GM23248 (cell line): ENCODE measurements around the gene RNF39. TPM values are rescaled to one million over a fixed set of nuclear protein-coding genes. Genes with fewer than 3 reads are reported as not detected.

ENCODE experiments used
- DNase-seq: peaks from one replicate; pipeline ENCODE4 v3.0.0-alpha.2; 2015
- H2AFZ ChIP-seq: fragments of 200-600 bp; sonication (generic); 2 replicates; pipeline ENCODE4 v1.6.1; 2016; ENCODE audit warnings: antibody characterized with exemption
- H3F3A ChIP-seq: fragments of 200-600 bp; sonication (generic); 2 replicates; pipeline ENCODE4 v1.6.1; 2016; ENCODE audit warnings: mild to moderate bottlenecking, antibody characterized with exemption, mixed run types; ENCODE audit not compliant: insufficient read depth
- H3K27ac ChIP-seq: fragments of 200-600 bp; sonication (generic); 2 replicates; pipeline ENCODE4 v1.5.1; 2016; ENCODE audit warnings: mild to moderate bottlenecking
- H3K27me3 ChIP-seq: fragments of 200-600 bp; sonication (generic); replicated peaks from 2 replicates; pipeline ENCODE4 v1.6.1; 2016; ENCODE audit warnings: mild to moderate bottlenecking; ENCODE audit not compliant: insufficient read depth
- H3K36me3 ChIP-seq: fragments of 200-600 bp; sonication (generic); 2 replicates; pipeline ENCODE4 v1.6.1; 2016; ENCODE audit warnings: low read depth, mild to moderate bottlenecking
- H3K4me1 ChIP-seq: fragments of 200-600 bp; sonication (generic); 2 replicates; pipeline ENCODE4 v1.6.1; 2016; ENCODE audit warnings: mild to moderate bottlenecking; ENCODE audit not compliant: insufficient read depth
- H3K4me2 ChIP-seq: fragments of 200-600 bp; sonication (generic); one replicate; pipeline ENCODE4 v1.6.1; 2016; ENCODE audit warnings: mild to moderate bottlenecking; ENCODE audit not compliant: unreplicated experiment
- H3K4me3 ChIP-seq: fragments of 200-600 bp; sonication (generic); 2 replicates; pipeline ENCODE4 v1.5.1; 2016; ENCODE audit warnings: mild to moderate bottlenecking
- H3K79me2 ChIP-seq: fragments of 200-600 bp; sonication (generic); 2 replicates; pipeline ENCODE4 v1.6.1; 2016; ENCODE audit warnings: mild to moderate bottlenecking; ENCODE audit not compliant: insufficient read depth
- H3K9ac ChIP-seq: fragments of 200-600 bp; sonication (generic); 2 replicates; pipeline ENCODE4 v1.6.1; 2016; ENCODE audit warnings: mild to moderate bottlenecking
- H3K9me2 ChIP-seq: fragments of 200-600 bp; sonication (generic); 2 replicates; pipeline ENCODE4 v1.6.1; 2016; ENCODE audit warnings: mixed run types, mild to moderate bottlenecking, moderate library complexity; ENCODE audit not compliant: insufficient read depth
- H3K9me3 ChIP-seq: fragments of 200-600 bp; sonication (generic); one replicate; pipeline ENCODE4 v1.6.1; 2017; ENCODE audit warnings: low read depth
- H4K20me1 ChIP-seq: fragments of 200-600 bp; sonication (generic); 2 replicates; pipeline ENCODE4 v1.6.0; 2016; ENCODE audit not compliant: insufficient read depth
- EZH2 ChIP-seq: fragments of 200-600 bp; sonication (generic); IDR thresholded peaks from 2 replicates; pipeline ENCODE4 v1.6.1; 2018; ENCODE audit warnings: antibody characterized with exemption, mild to moderate bottlenecking; ENCODE audit not compliant: insufficient read depth, poor library complexity, severe bottlenecking
- EZH2phosphoT487 ChIP-seq: fragments of 200-600 bp; sonication (generic); IDR thresholded peaks from 2 replicates; pipeline ENCODE4 v1.6.1; 2018; ENCODE audit warnings: antibody characterized with exemption, moderate library complexity, mild to moderate bottlenecking, low read depth; ENCODE audit not compliant: insufficient read depth
- WGBS, 2 experiments: methylation state at CpG; one replicate each; pipeline ENCODE4 v1.1.6; 2015 to 2017; ENCODE audit warnings: low lambda C conversion rate in 2 of 2, low coverage in 1 of 2; ENCODE audit errors: missing lambda C conversion rate in 2 of 2; 5-methylcytosine and 5-hydroxymethylcytosine counted together
- in situ Hi-C: fragments of 300-500 bp; cut with MboI; formaldehyde crosslinking; loops from 2 replicates; pipeline ENCODE4 v1.15.0; 2020
- polyA plus RNA-seq: library from polyadenylated mRNA; unstranded; fragments of >200 nt; fragmentation: Nextera tagmentation; extraction: Ambion mirVana; gene quantifications from 2 replicates; pipeline ENCODE4 v1.2.1, GENCODE V29; 2016
- total RNA-seq: library from RNA; depleted of rRNA; stranded (reverse); fragments of >200 nt; shearing (Covaris generic); gene quantifications from 2 replicates; pipeline ENCODE4 v1.2.3, GENCODE V29; 2014

Gene RNF39
- total and polyA plus RNA-seq, 2 experiments from 2014 or later = 0.21 TPM; not detected in 1

DNA sequence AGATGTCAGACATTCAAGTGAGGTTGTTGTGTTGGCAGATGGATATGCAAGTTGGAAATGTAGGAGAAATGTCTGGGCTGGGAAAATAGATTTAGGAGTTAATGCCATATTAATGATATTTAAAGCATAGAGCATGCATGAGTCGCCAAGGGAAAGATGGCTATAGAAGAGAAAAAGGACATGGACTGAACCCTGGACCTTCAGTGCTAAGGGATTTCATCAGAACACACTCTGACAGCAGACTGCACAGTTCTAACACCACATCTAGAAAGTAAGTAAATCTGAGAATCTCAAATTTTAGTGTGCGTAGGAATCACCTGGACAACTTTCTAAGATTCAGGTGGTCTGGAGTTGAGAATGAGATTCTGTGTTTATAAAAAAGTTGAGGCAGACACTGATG is 31.8 kb downstream of the RNF39 start:
- Histone ChIP-seq H3K4me2 (no peak overlapping the region), H4K20me1 (no peaks in the 10 kb centered on the region), H3K4me3 (no peak overlapping the region), H3K79me2 (no peaks in the 10 kb centered on the region), H3K27ac (no peak overlapping the region), H3F3A (peaks cover 16% of the 10 kb centered on the region), H3K4me1 (peaks cover 15% of the 10 kb centered on the region), H3K36me3 (no peaks in the 10 kb centered on the region), H3K27me3 (no peaks in the 10 kb centered on the region), H2AFZ (no peak overlapping the region), H3K9ac (0 out of 2 replicates have a peak overlapping the region, but pooled peaks have one; percentile 27), H3K9me3 (no peaks in the 10 kb centered on the region), H3K9me2 (no peaks in the 10 kb centered on the region)
- 95 to 96% methylated on average over 2 of the region's 2 CpGs for WGBS, 2 experiments
- no peak for DNase-seq
- in situ Hi-C loops = no loop called here
- TF ChIP-seq EZH2phosphoT487 = no peak
- no peak for TF ChIP-seq EZH2

DNA sequence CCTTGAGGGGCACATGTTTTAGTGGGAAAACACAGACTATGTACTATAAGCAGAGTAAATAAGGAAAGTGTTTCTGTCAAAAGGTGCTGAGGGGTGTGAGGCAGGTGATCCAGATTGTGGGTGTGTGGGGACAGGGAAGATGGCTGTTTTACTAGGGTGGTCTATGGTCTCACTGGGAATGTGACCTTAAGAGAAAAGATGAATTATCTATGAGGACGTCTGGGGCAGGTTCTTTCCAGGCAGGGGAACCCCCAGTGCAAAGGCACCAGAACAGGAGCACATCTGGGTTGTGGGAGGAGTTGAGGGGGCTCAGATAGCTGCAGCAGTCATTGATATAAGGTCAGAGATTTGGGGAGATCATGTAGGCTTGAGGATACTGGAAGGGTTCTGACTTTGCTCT is 32.7 kb downstream of the RNF39 start:
- Histone ChIP-seq H3K4me1 (peaks cover 15% of the 10 kb centered on the region), H3K9me2 (no peaks in the 10 kb centered on the region), H3K9me3 (no peaks in the 10 kb centered on the region), H3F3A (peaks cover 16% of the 10 kb centered on the region), H3K79me2 (no peaks in the 10 kb centered on the region), H3K36me3 (no peaks in the 10 kb centered on the region), H3K27me3 (no peaks in the 10 kb centered on the region), H3K4me2 (no peak overlapping the region), H3K4me3 (no peak overlapping the region), H3K9ac (no peak overlapping the region), H4K20me1 (no peaks in the 10 kb centered on the region), H3K27ac (no peak overlapping the region), H2AFZ (no peak overlapping the region)
- TF ChIP-seq EZH2phosphoT487 (no peak), EZH2 (no peak)
- DNase-seq = no peak
- in situ Hi-C loops = no loop called here
- WGBS, 2 experiments = 11 to 15% methylated on average over 1 of the region's 1 CpG

DNA sequence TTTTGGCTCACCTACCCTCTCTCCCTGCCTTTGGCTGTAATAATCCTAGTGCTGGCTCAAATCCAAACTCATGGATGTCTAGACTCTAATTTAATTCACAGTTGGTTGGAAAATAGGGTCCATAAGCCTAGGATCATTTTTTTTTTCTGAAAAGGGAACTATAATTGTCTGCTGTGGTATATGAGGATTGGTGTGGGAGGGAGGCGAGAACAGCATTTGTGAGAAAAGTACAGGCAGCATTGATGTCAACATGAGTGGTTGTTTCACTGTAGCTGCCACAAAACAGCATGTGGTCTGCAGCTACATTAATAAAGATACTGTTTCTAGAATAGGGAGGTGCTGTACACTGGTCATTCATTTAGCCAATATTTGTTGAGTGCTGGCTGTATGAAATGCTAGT is 33.1 kb downstream of the RNF39 start:
- Histone ChIP-seq H3K9me2 (no peaks in the 10 kb centered on the region), H3F3A (peaks cover 16% of the 10 kb centered on the region), H3K27ac (no peak overlapping the region), H4K20me1 (no peaks in the 10 kb centered on the region), H3K27me3 (no peaks in the 10 kb centered on the region), H3K9me3 (no peaks in the 10 kb centered on the region), H2AFZ (no peak overlapping the region), H3K36me3 (no peaks in the 10 kb centered on the region), H3K4me1 (peaks cover 15% of the 10 kb centered on the region), H3K9ac (no peak overlapping the region), H3K4me2 (no peak overlapping the region), H3K4me3 (no peak overlapping the region), H3K79me2 (no peaks in the 10 kb centered on the region)
- in situ Hi-C loops = no loop called here
- no peak for DNase-seq
- TF ChIP-seq EZH2phosphoT487 = no peak
- no peak for TF ChIP-seq EZH2
- 100% methylated on average over 1 of the region's 1 CpG for WGBS, 2 experiments

DNA sequence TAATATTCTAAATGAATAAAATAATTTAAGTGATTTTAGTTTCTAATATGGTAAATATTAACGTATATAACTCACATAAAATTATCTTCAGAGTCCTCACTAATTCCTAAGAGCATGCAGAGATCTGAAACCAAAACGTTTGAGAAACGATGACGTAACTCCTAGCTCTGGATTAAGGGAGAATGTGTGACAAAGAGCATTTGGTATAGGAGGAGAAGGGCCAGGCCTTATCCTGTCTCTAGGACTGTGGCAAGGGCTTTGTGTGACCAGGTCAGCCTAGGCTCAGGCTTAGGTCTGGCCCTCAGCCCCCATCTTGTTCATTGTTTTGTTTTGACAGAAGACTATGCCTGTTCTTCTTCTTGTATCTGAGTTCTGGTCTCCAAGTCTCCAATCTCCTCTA is 33.7 kb downstream of the RNF39 start:
- Histone ChIP-seq H3K36me3 (no peaks in the 10 kb centered on the region), H3K27me3 (no peaks in the 10 kb centered on the region), H3K9me2 (no peaks in the 10 kb centered on the region), H4K20me1 (no peaks in the 10 kb centered on the region), H3K9me3 (no peaks in the 10 kb centered on the region), H3F3A (peaks cover 16% of the 10 kb centered on the region), H2AFZ (no peak overlapping the region), H3K27ac (no peak overlapping the region), H3K4me2 (no peak overlapping the region), H3K4me3 (no peak overlapping the region), H3K4me1 (peaks cover 15% of the 10 kb centered on the region), H3K9ac (no peak overlapping the region), H3K79me2 (no peaks in the 10 kb centered on the region)
- 60% methylated on average over 4 of the region's 4 CpGs for WGBS, 2 experiments
- in situ Hi-C loops = no loop called here
- no peak for DNase-seq
- TF ChIP-seq EZH2 (no peak), EZH2phosphoT487 (no peak)

DNA sequence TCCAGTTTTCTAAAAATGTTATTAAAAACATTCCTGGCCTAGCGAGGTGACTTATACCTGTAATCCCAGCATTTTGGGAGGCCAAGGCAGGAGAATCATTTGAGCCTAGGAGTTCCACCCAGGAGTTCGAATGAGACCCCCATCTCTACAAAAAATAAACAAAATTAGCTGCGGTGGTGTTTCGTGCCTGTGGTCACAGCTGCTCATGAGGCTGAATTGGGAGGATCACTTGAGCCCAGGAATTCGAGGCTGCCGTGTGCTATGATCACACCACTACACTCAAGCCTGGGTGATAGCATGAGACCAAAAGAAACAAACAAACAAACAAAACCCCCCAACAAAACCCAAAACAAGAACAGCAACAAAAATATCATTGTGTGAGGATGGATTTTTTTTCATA is 34.3 kb downstream of the RNF39 start:
- 77 to 79% methylated on average over 6 of the region's 6 CpGs for WGBS, 2 experiments
- Histone ChIP-seq H3K4me1 (peaks cover 15% of the 10 kb centered on the region), H3K27me3 (no peaks in the 10 kb centered on the region), H3K9me2 (no peaks in the 10 kb centered on the region), H4K20me1 (no peaks in the 10 kb centered on the region), H3F3A (peaks cover 16% of the 10 kb centered on the region), H3K4me2 (no peak overlapping the region), H3K27ac (no peak overlapping the region), H3K36me3 (no peaks in the 10 kb centered on the region), H3K9me3 (no peaks in the 10 kb centered on the region), H3K4me3 (no peak overlapping the region), H3K79me2 (no peaks in the 10 kb centered on the region), H2AFZ (no peak overlapping the region), H3K9ac (no peak overlapping the region)
- in situ Hi-C loops = no loop called here
- DNase-seq = no peak
- TF ChIP-seq EZH2phosphoT487 (no peak), EZH2 (no peak)
